Liver (tissue), 3 donors: ENCODE measurements around the gene ESCO1.

Experiments used
- EGR1 ChIP-seq, 2 donors: IDR thresholded peaks; 2 replicates each; pipeline ENCODE4 v1.6.1; 2016 to 2018; ENCODE audit warnings: antibody characterized with exemption in 2 of 2, low read depth in 2 of 2
- HNF4A ChIP-seq, 2 donors: conservative IDR thresholded peaks; 2 replicates each; pipeline ENCODE4 v1.6.1; 2016; ENCODE audit warnings: antibody characterized with exemption in 2 of 2, mild to moderate bottlenecking in 2 of 2
- JUND ChIP-seq, 2 donors: IDR thresholded peaks; 2 replicates each; pipeline ENCODE4 v1.6.1; 2016; ENCODE audit warnings: antibody characterized with exemption in 2 of 2
- RAD21 ChIP-seq, 2 donors: IDR thresholded peaks; 2 replicates each; pipeline ENCODE4 v1.6.1; 2016; ENCODE audit warnings: antibody characterized with exemption in 2 of 2, mild to moderate bottlenecking in 2 of 2
- RXRA ChIP-seq, 2 donors: IDR thresholded peaks; 2 replicates each; pipeline ENCODE4 v1.6.1; 2017 to 2018; ENCODE audit warnings: antibody characterized with exemption in 2 of 2, mild to moderate bottlenecking in 1 of 2
- YY1 ChIP-seq: IDR thresholded peaks from 2 replicates; pipeline ENCODE4 v1.6.1; 2016; ENCODE audit warnings: antibody characterized with exemption, mild to moderate bottlenecking
- TF ChIP-seq, protein P1 (sequence below): fragments of 150-350 bp; IDR thresholded peaks from 2 replicates; pipeline ENCODE4 v1.5.1; 2017; ENCODE audit warnings: improper control_type of control experiment, low read depth, low read length; ENCODE audit not compliant: missing input control
- donor health status: healthy.
- donor health status: healthy.

DNA sequence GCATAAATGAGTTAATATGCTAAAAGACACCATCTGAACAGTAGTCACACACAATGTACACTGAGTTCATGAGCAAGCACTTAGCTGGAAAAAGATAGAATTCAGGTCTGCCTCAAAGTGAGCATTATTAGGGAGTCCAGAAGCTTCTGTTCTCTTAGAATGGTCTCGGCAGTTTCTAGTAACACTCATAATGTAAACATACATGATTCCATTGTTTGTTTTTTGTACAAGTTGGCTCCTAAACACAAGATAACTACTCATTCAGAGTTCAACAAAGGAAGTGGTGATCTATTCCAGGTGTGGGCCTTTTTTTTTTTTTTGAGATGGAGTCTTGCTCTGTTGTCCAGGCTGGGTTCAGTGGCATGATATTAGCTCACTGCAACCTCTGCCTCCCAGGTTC is 66.2 kb downstream of the ESCO1 start:
- TF ChIP-seq, protein P1, sequence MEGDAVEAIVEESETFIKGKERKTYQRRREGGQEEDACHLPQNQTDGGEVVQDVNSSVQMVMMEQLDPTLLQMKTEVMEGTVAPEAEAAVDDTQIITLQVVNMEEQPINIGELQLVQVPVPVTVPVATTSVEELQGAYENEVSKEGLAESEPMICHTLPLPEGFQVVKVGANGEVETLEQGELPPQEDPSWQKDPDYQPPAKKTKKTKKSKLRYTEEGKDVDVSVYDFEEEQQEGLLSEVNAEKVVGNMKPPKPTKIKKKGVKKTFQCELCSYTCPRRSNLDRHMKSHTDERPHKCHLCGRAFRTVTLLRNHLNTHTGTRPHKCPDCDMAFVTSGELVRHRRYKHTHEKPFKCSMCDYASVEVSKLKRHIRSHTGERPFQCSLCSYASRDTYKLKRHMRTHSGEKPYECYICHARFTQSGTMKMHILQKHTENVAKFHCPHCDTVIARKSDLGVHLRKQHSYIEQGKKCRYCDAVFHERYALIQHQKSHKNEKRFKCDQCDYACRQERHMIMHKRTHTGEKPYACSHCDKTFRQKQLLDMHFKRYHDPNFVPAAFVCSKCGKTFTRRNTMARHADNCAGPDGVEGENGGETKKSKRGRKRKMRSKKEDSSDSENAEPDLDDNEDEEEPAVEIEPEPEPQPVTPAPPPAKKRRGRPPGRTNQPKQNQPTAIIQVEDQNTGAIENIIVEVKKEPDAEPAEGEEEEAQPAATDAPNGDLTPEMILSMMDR, result no peak
- TF ChIP-seq JUND (IDR thresholded peaks at IDR 0.05) (no peak), YY1 (no peak), RXRA (IDR thresholded peaks at IDR 0.05) (no peak), RAD21 (IDR thresholded peaks at IDR 0.05) (no peak), EGR1 (IDR thresholded peaks at IDR 0.05; ENCODE audit: low read depth in 2 of 2) (no peak), HNF4A (conservative IDR thresholded peaks at IDR 0.05) (no peak)
